PFSK-1 (cell line): ENCODE results near the gene FRMD4B.

Experiments used
- FOXP2 ChIP-seq: optimal IDR thresholded peaks from 2 replicates; pipeline ENCODE3; 2011; ENCODE audit warnings: borderline replicate concordance, control low read depth, inconsistent platforms; ENCODE audit not compliant: insufficient read depth; ENCODE audit errors: extremely low read length, extremely low read depth
- POLR2AphosphoS5 ChIP-seq: IDR thresholded peaks from 2 replicates; pipeline ENCODE4 v1.6.1; 2012; ENCODE audit warnings: low read depth, mild to moderate bottlenecking, control low read depth, low read length, moderate library complexity
- REST ChIP-seq, 2 experiments: IDR thresholded peaks; 2 replicates each; pipeline versions ENCODE4 v1.6.1 to v1.8.0; 2011 to 2012; ENCODE audit warnings: low read depth in 2 of 2, low read length in 2 of 2, control low read depth in 1 of 2, inconsistent platforms in 1 of 2, mild to moderate bottlenecking in 1 of 2, moderate library complexity in 1 of 2; ENCODE audit not compliant: insufficient read depth in 1 of 2
- SIN3A ChIP-seq: IDR thresholded peaks from 2 replicates; pipeline ENCODE4 v1.6.1; 2012; ENCODE audit warnings: mild to moderate bottlenecking, low read length, moderate library complexity, borderline replicate concordance; ENCODE audit not compliant: insufficient read depth
- TAF1 ChIP-seq: IDR thresholded peaks from 2 replicates; pipeline ENCODE4 v1.6.1; 2012; ENCODE audit warnings: low read length, control low read depth, borderline replicate concordance; ENCODE audit not compliant: insufficient read depth

Gene FRMD4B

GRCh38 chr3:69405067-69405466, 19.2 kb upstream of the FRMD4B start:
- TF ChIP-seq REST (IDR thresholded peaks at IDR 0.05; ENCODE audit: insufficient read depth in 1 of 2, low read depth in 2 of 2, low read length in 2 of 2): no peak
- no peak for TF ChIP-seq POLR2AphosphoS5
- no peak for TF ChIP-seq TAF1
- no peak for TF ChIP-seq FOXP2
- TF ChIP-seq SIN3A: no peak

- TF ChIP-seq SIN3A: no peak
Measured at GRCh38 chr3:69403454-69403853, 17.6 kb upstream of the FRMD4B start.

- TF ChIP-seq REST (IDR thresholded peaks at IDR 0.05; ENCODE audit: insufficient read depth in 1 of 2, low read depth in 2 of 2, low read length in 2 of 2): no peak
- no peak for TF ChIP-seq FOXP2
- TF ChIP-seq SIN3A: no peak
- TF ChIP-seq TAF1: no peak
- no peak for TF ChIP-seq POLR2AphosphoS5
Measured at GRCh38 chr3:69400683-69401082, 14.8 kb upstream of the FRMD4B start.

- no peak for TF ChIP-seq SIN3A
- no peak for TF ChIP-seq REST (IDR thresholded peaks at IDR 0.05; ENCODE audit: insufficient read depth in 1 of 2, low read depth in 2 of 2, low read length in 2 of 2)
- no peak for TF ChIP-seq POLR2AphosphoS5
- TF ChIP-seq FOXP2: no peak
Measured at GRCh38 chr3:69392850-69393249, 7.0 kb upstream of the FRMD4B start.

- no peak for TF ChIP-seq FOXP2
- no peak for TF ChIP-seq TAF1
- no peak for TF ChIP-seq SIN3A
- TF ChIP-seq POLR2AphosphoS5: no peak
- no peak for TF ChIP-seq REST (IDR thresholded peaks at IDR 0.05; ENCODE audit: insufficient read depth in 1 of 2, low read depth in 2 of 2, low read length in 2 of 2)
Measured at GRCh38 chr3:69392415-69392814, 6.5 kb upstream of the FRMD4B start.

GRCh38 chr3:69391554-69391953, 5.7 kb upstream of the FRMD4B start:
- TF ChIP-seq SIN3A (no peak), TAF1 (no peak), POLR2AphosphoS5 (no peak), FOXP2 (no peak), REST (IDR thresholded peaks at IDR 0.05; ENCODE audit: insufficient read depth in 1 of 2, low read depth in 2 of 2, low read length in 2 of 2) (no peak)
